GM12892 (cell line): ENCODE results near the gene LDLRAD4.

ENCODE experiments used
- POLR2AphosphoS5 ChIP-seq: IDR thresholded peaks from 2 replicates; pipeline ENCODE4 v1.6.1; 2011; ENCODE audit warnings: low read depth, low read length, control low read depth
- TAF1 ChIP-seq: IDR thresholded peaks from 2 replicates; pipeline ENCODE4 v1.6.1; 2011; ENCODE audit warnings: low read depth, mild to moderate bottlenecking, control low read depth, low read length, borderline replicate concordance

DNA sequence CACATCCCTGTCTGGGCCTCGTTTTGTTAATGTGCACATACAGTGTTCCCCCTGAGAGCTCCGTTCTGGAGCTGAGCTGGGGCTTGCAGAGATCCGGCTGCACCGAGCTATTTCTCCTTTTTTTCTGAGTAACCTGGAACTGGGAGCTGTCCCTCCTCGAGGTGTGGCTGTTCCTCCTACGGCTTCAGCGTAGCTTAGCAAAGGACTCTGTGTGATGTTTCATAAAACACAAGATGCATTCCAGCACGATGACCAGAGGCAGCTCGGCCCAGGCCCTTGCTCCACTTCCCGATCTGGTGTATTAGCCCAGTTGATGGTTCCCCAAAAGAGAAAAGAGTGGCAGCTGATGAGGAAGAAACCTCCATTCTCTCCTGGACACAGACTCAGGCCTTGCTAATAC lies 404.8 kb downstream of the LDLRAD4 start:
- no peak for TF ChIP-seq TAF1
- no peak for TF ChIP-seq POLR2AphosphoS5
